Pancreas (tissue), 10 donors: Measurements from ENCODE around the gene FBXO39. TPM values are rescaled to one million over a fixed set of nuclear protein-coding genes. Genes with fewer than 3 reads are reported as not detected.

Experiments used
- ATAC-seq, 4 donors: fragments of 200-7000 bp; cut with Tn5 transposase; one replicate each; pipeline versions ENCODE4 v1.8.0 to v1.9.1; 2020; ENCODE audit warnings: mild to moderate bottlenecking in 4 of 4, moderate library complexity in 4 of 4
- DNase-seq, 6 donors: peaks; one replicate each; pipeline ENCODE4 v3.0.0-alpha.2; 2020
- FAIRE-seq: peaks from 2 replicates; lab custom pipeline; 2012; peaks lifted over from hg19 to GRCh38; lab: Jason Lieb, UNC
- H3K27ac ChIP-seq, 4 donors: fragments of 200-600 bp; sonication (generic); 1 replicate in 3 of 4; 2 replicates in 1 of 4; pipeline versions ENCODE4 v1.5.0 to v1.8.0; 2020
- H3K27me3 ChIP-seq, 4 donors: fragments of 200-600 bp; one replicate each; pipeline ENCODE4 v1.8.0; 2021
- H3K36me3 ChIP-seq, 3 donors: fragments of 200-600 bp; sonication (generic) in 1 of 3; one replicate each; pipeline versions ENCODE4 v1.5.0 to v1.8.0; 2020 to 2021
- H3K4me1 ChIP-seq, 3 donors: fragments of 200-600 bp; one replicate each; pipeline ENCODE4 v1.8.0; 2021
- H3K4me3 ChIP-seq, 4 donors: fragments of 200-600 bp; sonication (generic) in 2 of 4; one replicate each; pipeline versions ENCODE4 v1.5.0 to v1.8.0; 2020 to 2021
- H3K9me3 ChIP-seq, 4 donors: fragments of 200-600 bp; one replicate each; pipeline ENCODE4 v1.8.0; 2021
- WGBS, 2 donors: extraction: QIAGEN DNeasy Blood & Tissue Kit; methylation state at CpG; one replicate each; pipeline ENCODE4 v1.1.7; 2013; 5-methylcytosine and 5-hydroxymethylcytosine counted together
- intact Hi-C, 3 donors: fragments of 100-400 bp; cut with DNase I; formaldehyde crosslinking; loops; one replicate each; pipeline versions ENCODE4 v1.11.1 to v1.14.2; 2022
- polyA plus RNA-seq, 2 donors: library from polyadenylated mRNA; stranded (reverse); fragments of 200-250 nt; gene quantifications; one replicate each; pipeline ENCODE4 v1.2.3, GENCODE V29; 2013
- total RNA-seq, 6 donors: library from RNA; stranded (reverse); fragmentation: NEBNext Ultra II Directional in 4 of 6; extraction: Animal tissue kit (Norgen Biotek cat#: 25700) in 4 of 6; gene quantifications; one replicate each; pipeline versions ENCODE4 v1.2.1 to v1.2.4, GENCODE V29; 2021 to 2023
- TF ChIP-seq, protein P1 (sequence below), 4 donors: fragments of 200-600 bp; sonication (generic) in 3 of 4; IDR thresholded peaks; one replicate each; pipeline versions ENCODE4 v1.5.0 to v1.8.0; 2021; ENCODE audit warnings: antibody characterized with exemption in 4 of 4
- donor health status: healthy with polysubstance abuse.
- donor health status: DM: no; HTN: no; CAD: no; lungs with moderate emphysema.
- donor health status: DM: no; HTN: no; CAD: no.
- donor health status: control.
- donor health status: control.
- donor health status: Bipolar disorder and iron deficiency.
- donor health status: DM: yes; HTN: yes; CAD: no.
- donor health status: DM: no; HTN: no; CAD: no.
- donor health status: DM: no; HTN: no; CAD: no.
- donor health status: DM: yes; HTN: yes; CAD: no.

FBXO39 gene
- total and polyA plus RNA-seq, 8 donors = 0.21 to 0.28 TPM; not detected in 6

DNA sequence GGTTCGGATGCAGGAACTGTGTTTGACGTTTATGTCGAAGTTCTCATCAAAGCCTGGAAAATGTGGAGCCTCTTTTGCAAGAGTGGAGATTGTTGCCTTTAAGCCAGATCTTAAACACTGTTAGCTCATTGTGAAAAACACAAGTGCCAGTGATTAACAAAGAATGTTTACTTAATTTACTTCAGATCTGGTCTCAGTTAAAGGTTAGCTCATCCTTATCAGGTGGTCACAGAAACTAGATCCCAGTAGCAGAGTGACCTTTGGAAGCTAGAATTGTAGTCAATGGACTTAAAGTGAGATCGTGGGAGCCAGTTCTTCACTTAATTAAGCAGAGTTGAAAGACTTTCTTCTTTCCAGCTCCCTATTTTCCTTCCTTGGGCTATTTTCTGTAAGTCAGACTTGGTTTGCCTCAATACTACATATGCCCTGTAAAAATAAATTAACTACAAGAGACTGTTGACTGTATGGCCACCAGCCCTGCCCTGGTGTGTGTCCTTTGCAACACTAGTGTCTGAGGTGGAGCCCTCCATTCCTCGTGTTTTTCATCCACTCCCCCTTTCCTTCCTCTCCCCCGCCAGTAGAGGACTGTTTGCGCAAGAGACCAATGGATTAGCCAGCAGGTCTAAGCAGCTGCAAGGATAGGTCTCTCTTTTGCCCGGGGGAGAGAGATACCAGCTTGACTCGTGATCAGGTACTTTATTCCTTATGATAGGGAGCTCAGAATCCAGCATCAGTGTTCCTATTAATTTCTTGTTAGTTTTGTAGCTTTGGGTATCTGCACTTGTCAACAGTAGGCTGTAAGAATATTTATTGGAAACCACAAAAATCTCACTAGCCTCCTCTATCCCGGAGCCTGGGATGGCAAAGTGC, 20.2 kb downstream of the FBXO39 start:
- no peak for DNase-seq
- no peaks in the 10 kb centered on the region for H3K9me3 ChIP-seq
- FAIRE-seq = no peak
- WGBS, 2 donors = 28 to 33% methylated on average over 10 of the region's 10 CpGs
- H3K27ac ChIP-seq = no peak overlapping the region
- intact Hi-C loops = no loop called here
- TF ChIP-seq, protein P1, sequence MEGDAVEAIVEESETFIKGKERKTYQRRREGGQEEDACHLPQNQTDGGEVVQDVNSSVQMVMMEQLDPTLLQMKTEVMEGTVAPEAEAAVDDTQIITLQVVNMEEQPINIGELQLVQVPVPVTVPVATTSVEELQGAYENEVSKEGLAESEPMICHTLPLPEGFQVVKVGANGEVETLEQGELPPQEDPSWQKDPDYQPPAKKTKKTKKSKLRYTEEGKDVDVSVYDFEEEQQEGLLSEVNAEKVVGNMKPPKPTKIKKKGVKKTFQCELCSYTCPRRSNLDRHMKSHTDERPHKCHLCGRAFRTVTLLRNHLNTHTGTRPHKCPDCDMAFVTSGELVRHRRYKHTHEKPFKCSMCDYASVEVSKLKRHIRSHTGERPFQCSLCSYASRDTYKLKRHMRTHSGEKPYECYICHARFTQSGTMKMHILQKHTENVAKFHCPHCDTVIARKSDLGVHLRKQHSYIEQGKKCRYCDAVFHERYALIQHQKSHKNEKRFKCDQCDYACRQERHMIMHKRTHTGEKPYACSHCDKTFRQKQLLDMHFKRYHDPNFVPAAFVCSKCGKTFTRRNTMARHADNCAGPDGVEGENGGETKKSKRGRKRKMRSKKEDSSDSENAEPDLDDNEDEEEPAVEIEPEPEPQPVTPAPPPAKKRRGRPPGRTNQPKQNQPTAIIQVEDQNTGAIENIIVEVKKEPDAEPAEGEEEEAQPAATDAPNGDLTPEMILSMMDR (IDR thresholded peaks at IDR 0.05) = no peak
- H3K27me3 ChIP-seq = no peaks in the 10 kb centered on the region
- ATAC-seq = no peak
- H3K4me3 ChIP-seq = no peak overlapping the region
- no peaks in the 10 kb centered on the region for H3K36me3 ChIP-seq
- H3K4me1 ChIP-seq = no peaks in the 10 kb centered on the region

DNA sequence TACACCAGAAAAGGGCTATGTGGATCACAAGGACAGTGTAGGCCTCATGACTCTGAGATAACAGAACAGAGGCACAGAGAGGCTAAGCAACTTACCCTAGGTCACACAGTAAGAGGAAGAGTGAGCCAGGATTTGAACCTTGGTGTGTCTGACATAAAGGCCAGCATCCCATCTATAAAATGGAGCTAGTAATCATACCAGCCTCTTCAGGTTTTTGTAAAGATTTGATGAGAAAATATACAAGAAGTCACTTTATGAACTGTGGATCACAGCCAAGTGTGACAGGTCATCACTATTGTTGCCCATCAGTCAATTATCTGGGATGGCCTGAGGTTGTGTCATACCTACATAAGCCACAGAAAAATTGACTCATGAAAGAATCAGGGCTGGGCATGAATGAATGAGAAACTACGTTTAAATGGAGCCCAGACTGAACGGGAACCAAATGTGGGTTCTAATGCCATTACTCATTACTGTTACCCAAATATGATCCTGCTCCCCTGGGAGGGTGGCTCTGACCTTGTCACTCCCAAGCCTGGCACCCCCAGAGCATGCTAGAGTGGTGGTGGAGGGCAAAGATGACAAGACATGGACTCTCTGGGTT, 21.0 kb downstream of the FBXO39 start:
- WGBS, 2 donors = 67 to 79% methylated on average over 2 of the region's 2 CpGs
- no peaks in the 10 kb centered on the region for H3K9me3 ChIP-seq
- no peak for ATAC-seq

DNA sequence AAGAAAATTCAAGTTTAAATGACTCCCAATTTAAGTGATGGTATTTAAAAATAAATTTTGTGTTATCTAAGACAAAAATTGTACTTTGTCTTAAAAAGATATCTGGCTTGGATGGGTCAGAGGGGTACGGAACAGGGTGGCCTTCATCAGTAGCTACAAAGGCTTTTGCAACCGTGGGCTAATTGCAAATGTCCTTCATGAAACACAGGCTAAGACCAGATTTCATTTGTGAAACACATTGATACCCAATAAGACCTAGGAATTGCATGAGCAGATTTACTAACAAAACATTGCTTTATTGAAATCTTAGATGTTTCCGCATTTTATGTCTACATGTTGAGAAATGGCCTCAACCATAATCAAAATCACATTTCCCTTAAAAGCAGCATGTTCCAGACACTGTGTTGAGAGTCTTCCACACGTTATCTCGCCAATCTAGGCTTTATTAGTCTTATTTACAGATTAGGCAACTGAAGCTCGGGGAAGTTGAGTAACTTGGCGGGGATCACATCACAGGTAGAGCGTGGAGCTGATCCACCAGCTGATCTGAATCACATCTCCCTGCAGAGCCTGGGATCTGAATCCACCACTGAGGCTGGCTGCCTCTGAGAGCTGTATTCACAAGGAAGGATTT, 21.8 kb downstream of the FBXO39 start:
- ATAC-seq (no peak), FAIRE-seq (no peak), DNase-seq (no peak)
- intact Hi-C loops = no loop called here
- H3K27ac ChIP-seq = no peak overlapping the region
- H3K27me3 ChIP-seq = no peaks in the 10 kb centered on the region
- TF ChIP-seq, protein P1 (IDR thresholded peaks at IDR 0.05) = no peak
- H3K36me3 ChIP-seq = no peaks in the 10 kb centered on the region
- H3K9me3 ChIP-seq = no peaks in the 10 kb centered on the region
- no peak overlapping the region for H3K4me3 ChIP-seq
- H3K4me1 ChIP-seq = no peaks in the 10 kb centered on the region
- WGBS, 2 donors = 67 to 76% methylated on average over 8 of the region's 8 CpGs

More for the DNA sequence above, 21.0 kb downstream of the FBXO39 start:
- TF ChIP-seq, protein P1 (IDR thresholded peaks at IDR 0.05) = no peak
- no peaks in the 10 kb centered on the region for H3K36me3 ChIP-seq
- no peaks in the 10 kb centered on the region for H3K27me3 ChIP-seq
- intact Hi-C loops = no loop called here
- no peak overlapping the region for H3K4me3 ChIP-seq
- H3K4me1 ChIP-seq = no peaks in the 10 kb centered on the region
- FAIRE-seq (no peak), DNase-seq (no peak)
- no peak overlapping the region for H3K27ac ChIP-seq

DNA sequence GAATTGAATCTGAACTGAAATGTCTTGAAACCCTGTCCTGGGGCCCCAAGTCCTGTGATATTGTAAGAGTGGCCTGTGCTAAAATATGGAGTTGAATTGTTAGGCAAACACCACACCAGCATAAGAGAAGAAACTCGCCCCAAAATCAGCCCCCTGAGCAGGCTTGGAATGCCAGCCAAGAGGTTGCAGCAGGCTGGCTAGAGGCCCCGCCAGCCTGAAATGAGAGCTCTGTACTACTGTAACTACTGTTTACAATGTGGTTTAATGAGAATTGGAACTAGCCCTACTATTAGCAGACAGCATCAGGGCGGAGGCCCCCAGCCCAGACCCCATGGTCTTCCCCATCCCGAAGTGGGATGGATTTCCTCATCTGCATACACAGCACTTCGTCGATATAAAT, 23.7 kb downstream of the FBXO39 start:
- WGBS, 2 donors = 69 to 78% methylated on average over 6 of the region's 6 CpGs

More for the DNA sequence above, 23.7 kb downstream of the FBXO39 start:
- no peaks in the 10 kb centered on the region for H3K9me3 ChIP-seq
- no peak for DNase-seq
- no peaks in the 10 kb centered on the region for H3K4me1 ChIP-seq
- TF ChIP-seq, protein P1 (IDR thresholded peaks at IDR 0.05) = no peak
- intact Hi-C loops = no loop called here
- H3K27ac ChIP-seq = no peak overlapping the region
- FAIRE-seq = no peak
- H3K27me3 ChIP-seq = no peaks in the 10 kb centered on the region
- H3K36me3 ChIP-seq = no peaks in the 10 kb centered on the region
- ATAC-seq = no peak
- no peak overlapping the region for H3K4me3 ChIP-seq
